Measurements from ENCODE around the gene HTR4.

HTR4 gene, protein sequence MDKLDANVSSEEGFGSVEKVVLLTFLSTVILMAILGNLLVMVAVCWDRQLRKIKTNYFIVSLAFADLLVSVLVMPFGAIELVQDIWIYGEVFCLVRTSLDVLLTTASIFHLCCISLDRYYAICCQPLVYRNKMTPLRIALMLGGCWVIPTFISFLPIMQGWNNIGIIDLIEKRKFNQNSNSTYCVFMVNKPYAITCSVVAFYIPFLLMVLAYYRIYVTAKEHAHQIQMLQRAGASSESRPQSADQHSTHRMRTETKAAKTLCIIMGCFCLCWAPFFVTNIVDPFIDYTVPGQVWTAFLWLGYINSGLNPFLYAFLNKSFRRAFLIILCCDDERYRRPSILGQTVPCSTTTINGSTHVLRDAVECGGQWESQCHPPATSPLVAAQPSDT

DNA sequence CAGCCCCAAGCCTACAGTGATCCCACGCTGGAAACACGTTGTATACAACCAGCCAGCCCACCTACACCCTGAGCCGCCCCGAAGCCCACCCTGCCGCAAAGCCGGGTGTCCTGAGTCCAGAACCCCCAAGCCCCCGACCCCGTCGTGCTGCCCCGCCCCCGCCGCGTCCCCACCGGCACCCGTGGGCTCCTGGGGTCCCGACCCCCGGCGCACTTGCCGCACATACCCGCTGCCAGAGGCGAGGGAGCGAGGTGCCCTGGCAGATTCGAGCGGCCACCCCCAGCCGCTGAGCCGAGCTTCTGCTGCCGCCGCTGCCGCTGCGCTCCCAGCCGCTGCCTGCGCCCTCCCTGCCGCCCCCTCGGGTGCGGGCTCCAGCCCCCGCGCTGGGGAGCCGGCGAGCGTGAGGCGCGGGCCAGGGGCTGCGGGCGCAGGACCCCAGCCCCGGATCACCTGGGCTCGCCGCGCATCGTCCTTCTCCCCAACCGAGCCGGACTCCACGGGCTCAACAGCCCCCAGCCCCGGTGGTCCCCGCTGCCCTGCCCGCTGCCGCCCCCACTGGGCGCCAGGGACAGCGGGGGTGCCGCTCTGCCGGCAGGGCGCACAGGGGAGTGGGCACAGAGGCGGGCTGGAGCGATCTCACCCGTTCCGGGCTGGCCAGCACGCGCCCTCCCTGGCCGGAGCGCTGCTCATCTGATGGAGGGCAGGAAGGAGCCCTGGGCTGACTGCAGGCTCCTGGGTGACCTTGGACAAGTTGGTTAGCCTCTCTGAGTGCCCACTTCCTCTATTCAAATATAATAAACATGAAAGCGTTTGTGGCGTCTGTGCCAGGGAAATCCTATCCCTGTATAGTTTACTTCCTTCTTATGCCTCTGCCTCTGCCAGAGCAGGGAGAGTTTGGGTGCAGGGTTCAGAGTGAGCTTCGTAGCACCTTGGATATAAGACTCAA is at the start of gene HTR4:
TSS of gene HTR4 (minus strand) at position 692 of the 946 bp plus-strand sequence. CDS start 17,513 bp downstream, outside the sequence.
- ATAC-seq (peak; percentile 42), DNase-seq (ENCODE audit: low spot score in 2 of 2) (no peak)
- H3K27ac Mint-ChIP-seq: no peak within 1 kb of the TSS
- H3K9me3 Mint-ChIP-seq: no peaks in the 10 kb centered on the region
- H3K4me3 Mint-ChIP-seq: no peak within 1 kb of the TSS
- H3K36me3 Mint-ChIP-seq: no peaks in the 10 kb centered on the region
- no peaks in the 10 kb centered on the region for H3K4me1 Mint-ChIP-seq

DNA sequence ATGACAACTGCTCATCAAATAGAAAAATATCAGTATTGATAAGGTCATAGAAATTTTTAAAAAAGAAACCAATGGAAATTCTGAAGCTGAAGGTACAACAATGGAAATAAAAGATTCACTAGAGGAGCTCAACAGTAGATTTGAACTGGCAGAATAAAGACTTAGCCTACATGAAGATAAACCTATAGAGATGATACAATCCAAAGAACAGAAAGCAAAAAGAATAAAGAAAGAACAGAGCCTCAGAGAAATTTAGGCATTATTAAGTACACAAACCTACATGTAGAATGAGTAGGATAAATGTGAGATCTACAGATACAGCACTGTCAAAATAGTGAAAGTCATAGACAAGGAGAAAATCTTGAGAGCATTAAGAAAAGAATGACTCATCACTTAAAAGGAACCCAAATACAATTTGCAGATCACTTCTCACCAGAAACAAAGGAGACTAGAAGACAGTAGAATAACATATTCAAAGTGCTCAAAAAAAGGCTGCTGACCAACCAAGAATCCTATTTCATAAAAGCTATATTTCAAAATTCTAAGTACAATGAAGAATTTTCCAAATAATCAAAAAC is 47.8 kb upstream of the HTR4 start:
- Mint-ChIP-seq H3K36me3 (no peaks in the 10 kb centered on the region), H3K4me1 (peaks cover 5% of the 10 kb centered on the region), H3K9me3 (peaks cover 9% of the 10 kb centered on the region), H3K27ac (no peak overlapping the region), H3K4me3 (no peak overlapping the region)
- ATAC-seq: no peak
- DNase-seq (ENCODE audit: low spot score in 2 of 2): no peak

DNA sequence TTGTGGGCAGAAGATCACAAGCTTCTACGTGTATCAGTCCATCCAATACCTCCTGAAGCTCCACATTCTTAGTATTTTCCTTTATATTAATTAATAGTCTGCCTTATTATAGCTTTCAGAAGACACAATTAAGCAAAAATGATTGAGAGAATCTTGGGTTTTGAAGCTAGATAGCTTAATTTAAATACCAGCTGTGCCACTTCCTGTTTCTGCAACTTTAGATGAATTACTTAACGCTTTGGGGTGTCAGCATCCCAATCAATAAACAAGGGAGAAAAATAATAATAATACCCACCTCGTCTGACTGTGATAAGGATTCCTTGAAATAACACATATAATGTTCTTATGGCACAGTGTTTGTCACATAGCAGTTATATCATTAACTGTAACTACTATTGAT is 44.7 kb upstream of the HTR4 start:
- ATAC-seq (no peak), DNase-seq (ENCODE audit: low spot score in 2 of 2) (no peak)
- peaks cover 9% of the 10 kb centered on the region for H3K9me3 Mint-ChIP-seq
- H3K27ac Mint-ChIP-seq: no peak overlapping the region
- no peaks in the 10 kb centered on the region for H3K36me3 Mint-ChIP-seq
- peaks cover 5% of the 10 kb centered on the region for H3K4me1 Mint-ChIP-seq
- H3K4me3 Mint-ChIP-seq: no peak overlapping the region

DNA sequence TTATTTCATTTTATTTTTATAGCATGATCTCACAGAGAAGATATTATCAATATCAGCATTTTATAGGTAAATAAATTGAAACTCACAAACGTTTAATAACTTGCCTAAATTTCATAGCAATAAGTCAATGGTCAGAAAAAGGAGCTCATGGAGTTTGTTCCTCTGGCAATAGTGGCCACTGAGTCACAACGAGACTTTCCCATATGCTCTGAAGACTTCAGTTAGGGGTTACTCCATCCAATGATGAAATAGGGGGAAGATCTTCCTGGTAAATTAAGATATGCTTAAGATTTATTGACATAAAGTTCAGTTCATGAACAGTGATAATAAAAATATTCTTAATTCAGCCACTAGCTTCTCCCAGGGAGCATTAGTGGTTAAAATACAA is 43.5 kb upstream of the HTR4 start:
- Mint-ChIP-seq H3K4me1 (peaks cover 5% of the 10 kb centered on the region), H3K27ac (no peak overlapping the region), H3K4me3 (no peak overlapping the region), H3K36me3 (no peaks in the 10 kb centered on the region), H3K9me3 (peaks cover 9% of the 10 kb centered on the region)
- DNase-seq (ENCODE audit: low spot score in 2 of 2): no peak
- no peak for ATAC-seq

DNA sequence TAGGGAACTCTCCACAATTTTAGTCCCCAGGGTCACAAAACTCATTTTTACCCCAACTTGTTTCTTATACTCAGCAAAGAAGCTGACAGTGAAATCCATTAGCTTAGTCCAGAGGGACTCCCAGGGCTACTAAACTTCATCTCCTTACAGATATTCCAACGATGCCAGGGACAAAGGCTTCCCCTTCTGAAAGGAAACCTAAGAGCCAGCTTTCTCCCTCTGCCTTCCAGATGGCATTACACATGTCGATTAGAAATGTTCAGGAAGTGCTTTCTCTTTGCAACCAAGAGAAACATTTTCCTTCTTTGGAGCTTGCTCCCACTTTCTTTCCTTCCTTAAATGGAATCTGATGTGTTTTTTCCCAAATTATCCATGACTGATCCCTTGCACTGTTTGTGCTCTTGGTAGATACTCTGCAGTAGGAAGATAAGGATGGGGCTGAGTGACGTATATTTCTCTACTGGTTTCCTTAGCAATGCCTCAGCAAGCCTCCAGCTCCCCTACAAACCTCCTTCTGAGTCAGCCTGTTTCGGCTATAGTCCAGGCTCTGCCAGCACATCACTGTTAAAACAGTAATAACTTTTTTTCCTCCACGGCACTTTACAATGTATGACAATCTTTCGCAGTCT is 43.0 kb upstream of the HTR4 start:
- H3K9me3 Mint-ChIP-seq: peaks cover 7% of the 10 kb centered on the region
- ATAC-seq (peak; percentile 73), DNase-seq (ENCODE audit: low spot score in 2 of 2) (no peak)
- H3K36me3 Mint-ChIP-seq: no peaks in the 10 kb centered on the region
- peaks cover 5% of the 10 kb centered on the region for H3K4me1 Mint-ChIP-seq
- H3K4me3 Mint-ChIP-seq: no peak overlapping the region
- H3K27ac Mint-ChIP-seq: no peak overlapping the region

DNA sequence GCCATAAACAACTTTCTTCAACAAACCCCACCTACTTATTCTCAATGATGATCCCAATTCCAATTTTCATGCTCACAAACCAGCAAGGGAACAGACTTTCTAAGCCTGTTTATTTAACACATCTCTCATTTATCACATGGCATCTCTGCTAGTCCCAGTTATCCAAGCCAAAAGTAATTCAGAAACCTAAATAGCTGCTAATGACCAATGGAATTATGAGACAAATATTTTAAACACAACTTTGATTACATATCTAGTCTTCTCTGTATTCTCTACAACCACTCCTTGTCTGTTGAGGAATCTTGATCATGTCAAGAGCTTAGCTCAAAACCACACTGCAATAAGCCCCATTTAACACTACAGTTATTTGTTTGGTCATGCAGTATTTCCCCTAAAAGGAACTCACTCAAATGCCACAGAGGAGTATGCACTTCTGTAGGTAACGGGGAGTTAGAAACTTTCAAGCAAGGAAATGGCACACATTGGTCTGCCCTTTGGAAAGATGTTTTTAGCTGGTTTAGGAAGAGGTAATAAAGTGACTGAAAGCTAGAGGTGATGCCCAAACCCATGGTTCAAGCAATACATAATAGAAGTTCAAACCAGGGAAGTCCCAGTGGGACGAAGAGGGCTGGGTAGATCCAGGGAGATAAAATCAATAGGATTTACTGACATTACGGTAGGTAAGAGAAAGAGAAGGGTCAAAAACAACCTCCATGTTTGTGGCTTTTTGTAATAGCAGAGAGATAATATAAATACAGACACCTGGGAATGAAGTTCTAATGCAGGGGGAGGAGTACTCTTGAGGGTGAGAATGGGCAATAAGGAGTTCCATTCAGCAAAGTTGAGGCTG is 42.1 kb upstream of the HTR4 start:
- Mint-ChIP-seq H3K9me3 (peaks cover 1% of the 10 kb centered on the region), H3K36me3 (no peaks in the 10 kb centered on the region), H3K4me3 (no peak overlapping the region), H3K4me1 (peaks cover 5% of the 10 kb centered on the region), H3K27ac (no peak overlapping the region)
- ATAC-seq (no peak), DNase-seq (ENCODE audit: low spot score in 2 of 2) (no peak)

DNA sequence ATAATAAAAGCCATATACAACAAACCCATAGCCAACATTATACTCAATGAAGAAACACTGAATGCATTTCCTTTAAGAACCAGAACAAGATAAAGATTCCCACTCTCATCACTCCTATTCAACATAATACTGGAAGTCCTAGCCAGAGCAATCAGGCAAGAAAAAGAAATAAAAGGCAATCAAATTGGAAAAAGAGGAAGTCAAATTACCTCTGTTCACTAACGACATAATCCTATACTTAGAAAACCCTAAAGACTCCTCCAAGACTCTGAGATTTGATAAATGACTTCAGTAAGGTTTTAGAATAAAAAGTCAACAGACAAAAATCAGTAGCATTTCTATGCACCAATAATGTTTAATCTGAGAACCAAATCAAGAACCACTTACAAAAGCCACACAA is 36.6 kb upstream of the HTR4 start:
- H3K36me3 Mint-ChIP-seq: no peaks in the 10 kb centered on the region
- no peak for ATAC-seq
- peaks cover 5% of the 10 kb centered on the region for H3K9me3 Mint-ChIP-seq
- no peak overlapping the region for H3K4me3 Mint-ChIP-seq
- no peak for DNase-seq (ENCODE audit: low spot score in 2 of 2)
- H3K27ac Mint-ChIP-seq: no peak overlapping the region
- H3K4me1 Mint-ChIP-seq: no peaks in the 10 kb centered on the region

DNA sequence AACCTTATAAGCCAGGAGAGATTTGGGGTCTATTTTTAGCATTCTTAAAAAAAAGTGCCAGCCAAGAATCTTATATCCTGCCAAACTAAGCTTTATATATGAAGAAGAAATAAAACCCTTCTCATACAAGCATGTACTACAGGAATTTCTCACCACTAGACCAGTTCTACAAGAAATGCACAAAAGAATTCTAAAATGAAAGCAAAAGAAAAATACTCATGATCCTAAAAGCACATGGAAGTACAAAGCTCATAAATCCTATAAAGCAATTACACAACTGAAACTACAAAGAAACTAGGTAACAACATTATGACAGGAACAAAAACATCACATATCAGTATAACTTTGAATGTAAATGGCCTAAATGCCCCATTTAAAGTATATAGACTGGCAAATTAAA is 34.5 kb upstream of the HTR4 start:
- Mint-ChIP-seq H3K9me3 (peaks cover 5% of the 10 kb centered on the region), H3K36me3 (no peaks in the 10 kb centered on the region), H3K4me3 (no peak overlapping the region), H3K4me1 (peaks cover 5% of the 10 kb centered on the region), H3K27ac (no peak overlapping the region)
- no peak for ATAC-seq
- no peak for DNase-seq (ENCODE audit: low spot score in 2 of 2)

DNA sequence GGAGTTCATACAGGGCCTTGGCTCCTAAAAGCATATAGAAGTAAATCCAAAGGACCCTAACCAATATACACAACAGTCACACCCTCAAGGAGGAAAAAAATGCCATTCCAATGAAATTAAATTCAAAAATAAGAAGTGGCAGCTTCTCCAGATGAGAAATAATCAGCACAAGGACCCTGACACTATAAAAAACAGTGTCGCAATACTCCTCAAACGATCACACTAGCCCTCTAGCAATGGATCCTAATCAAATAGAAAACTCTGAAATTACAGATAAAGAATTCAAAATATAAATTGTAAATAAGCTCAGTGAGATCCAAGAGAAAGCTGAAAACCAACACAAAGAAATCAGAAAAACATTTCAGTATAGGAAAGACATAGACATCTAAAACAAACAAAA is 33.5 kb upstream of the HTR4 start:
- ATAC-seq (no peak), DNase-seq (ENCODE audit: low spot score in 2 of 2) (no peak)
- Mint-ChIP-seq H3K4me3 (no peak overlapping the region), H3K4me1 (peaks cover 5% of the 10 kb centered on the region), H3K9me3 (peaks cover 5% of the 10 kb centered on the region), H3K36me3 (no peaks in the 10 kb centered on the region), H3K27ac (no peak overlapping the region)

DNA sequence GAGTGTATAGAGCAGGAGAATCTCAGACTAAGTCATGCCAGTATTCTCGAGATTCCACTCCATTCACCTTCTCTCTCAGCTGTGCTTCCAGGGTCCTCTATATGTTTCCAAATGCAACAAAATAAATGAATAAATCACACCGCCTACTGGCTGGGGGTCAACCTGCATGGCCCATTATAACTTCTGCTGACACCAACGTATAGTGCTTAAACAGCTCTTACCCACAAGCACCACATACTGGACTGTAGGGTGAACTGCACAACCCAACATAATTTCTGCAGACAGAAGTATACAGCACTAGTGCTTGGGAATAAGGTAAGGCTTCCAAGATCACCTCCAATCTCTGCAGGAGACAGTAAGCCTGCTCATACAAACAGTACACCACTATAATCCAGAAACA is 33.1 kb upstream of the HTR4 start:
- peaks cover 5% of the 10 kb centered on the region for H3K9me3 Mint-ChIP-seq
- H3K4me1 Mint-ChIP-seq: peaks cover 5% of the 10 kb centered on the region
- H3K36me3 Mint-ChIP-seq: no peaks in the 10 kb centered on the region
- no peak overlapping the region for H3K4me3 Mint-ChIP-seq
- H3K27ac Mint-ChIP-seq: no peak overlapping the region
- DNase-seq (ENCODE audit: low spot score in 2 of 2): no peak
- peak; percentile 74 for ATAC-seq

DNA sequence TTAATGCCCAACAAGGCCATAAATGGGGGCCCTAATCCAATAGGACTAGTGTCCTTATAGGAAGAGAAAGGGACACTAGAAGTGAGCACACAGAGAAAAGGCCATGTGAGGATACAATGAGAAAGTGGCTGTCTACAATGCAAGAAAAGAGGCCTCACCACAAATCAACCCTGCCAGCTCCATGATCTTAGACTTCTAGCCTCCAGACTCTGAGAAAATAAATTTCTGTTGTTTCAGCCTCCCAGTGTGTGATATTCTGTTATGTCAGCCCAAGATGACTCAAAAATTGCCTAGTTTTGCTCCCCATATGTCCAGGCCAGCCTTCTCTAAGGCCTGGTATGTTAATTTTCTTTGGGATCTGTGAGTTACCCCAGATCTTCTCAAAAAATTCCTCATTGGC is 32.3 kb upstream of the HTR4 start:
- Mint-ChIP-seq H3K4me1 (peaks cover 5% of the 10 kb centered on the region), H3K9me3 (peaks cover 5% of the 10 kb centered on the region), H3K4me3 (no peak overlapping the region), H3K27ac (no peak overlapping the region), H3K36me3 (no peaks in the 10 kb centered on the region)
- ATAC-seq (no peak), DNase-seq (ENCODE audit: low spot score in 2 of 2) (no peak)

DNA sequence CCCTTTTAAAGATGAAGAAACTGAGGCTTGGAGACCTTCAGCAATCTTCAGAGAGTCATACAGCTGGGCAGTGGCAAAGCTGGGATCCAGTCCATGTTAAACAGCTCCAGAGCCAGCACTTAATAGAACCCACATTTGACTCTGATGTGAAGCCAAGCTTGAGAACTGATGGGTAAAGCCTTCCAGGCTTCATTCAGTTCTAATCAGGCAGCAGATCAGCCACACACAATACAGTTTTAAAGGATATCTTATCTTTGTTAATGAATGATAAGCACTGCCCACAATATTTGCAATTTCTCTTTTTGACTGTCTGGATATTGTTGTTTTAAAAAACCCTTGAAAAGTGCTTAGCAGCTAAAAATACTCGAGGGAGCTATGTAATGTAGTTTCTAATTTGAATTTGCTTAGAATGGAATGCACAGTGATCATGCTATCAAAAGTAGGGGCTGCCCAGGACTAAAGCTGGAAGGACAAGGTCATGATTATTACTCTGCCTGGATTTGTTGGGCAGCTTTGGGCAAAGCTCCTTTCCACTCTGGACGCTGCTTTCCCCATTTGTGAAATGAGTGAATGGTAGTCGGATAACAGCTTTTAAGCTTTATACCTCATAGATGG is 31.3 kb upstream of the HTR4 start:
- ATAC-seq: no peak
- H3K4me3 Mint-ChIP-seq: no peak overlapping the region
- no peaks in the 10 kb centered on the region for H3K36me3 Mint-ChIP-seq
- peaks cover 5% of the 10 kb centered on the region for H3K9me3 Mint-ChIP-seq
- peaks cover 5% of the 10 kb centered on the region for H3K4me1 Mint-ChIP-seq
- H3K27ac Mint-ChIP-seq: no peak overlapping the region
- no peak for DNase-seq (ENCODE audit: low spot score in 2 of 2)

DNA sequence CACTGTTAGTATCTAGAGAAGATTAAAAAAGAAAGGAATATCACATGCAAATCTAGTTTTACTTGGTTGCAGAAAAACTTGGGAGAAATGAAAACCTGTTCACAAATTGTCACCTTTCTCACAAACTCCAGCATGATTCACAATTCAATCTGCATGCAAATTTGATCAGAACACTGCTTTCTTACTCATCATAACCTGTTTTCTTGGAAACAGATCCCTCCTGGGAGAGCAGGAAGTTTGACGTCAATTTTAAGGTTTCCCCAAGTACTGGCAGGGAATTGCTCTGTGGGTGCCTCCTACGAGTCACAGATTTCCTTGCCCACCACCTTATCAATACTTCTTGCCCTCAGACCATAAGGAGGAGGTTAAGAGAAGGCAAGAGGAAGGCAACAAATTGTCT is 30.2 kb upstream of the HTR4 start:
- Mint-ChIP-seq H3K9me3 (peaks cover 5% of the 10 kb centered on the region), H3K4me1 (peaks cover 5% of the 10 kb centered on the region), H3K36me3 (no peaks in the 10 kb centered on the region), H3K27ac (no peak overlapping the region), H3K4me3 (no peak overlapping the region)
- DNase-seq (ENCODE audit: low spot score in 2 of 2) (no peak), ATAC-seq (no peak)

DNA sequence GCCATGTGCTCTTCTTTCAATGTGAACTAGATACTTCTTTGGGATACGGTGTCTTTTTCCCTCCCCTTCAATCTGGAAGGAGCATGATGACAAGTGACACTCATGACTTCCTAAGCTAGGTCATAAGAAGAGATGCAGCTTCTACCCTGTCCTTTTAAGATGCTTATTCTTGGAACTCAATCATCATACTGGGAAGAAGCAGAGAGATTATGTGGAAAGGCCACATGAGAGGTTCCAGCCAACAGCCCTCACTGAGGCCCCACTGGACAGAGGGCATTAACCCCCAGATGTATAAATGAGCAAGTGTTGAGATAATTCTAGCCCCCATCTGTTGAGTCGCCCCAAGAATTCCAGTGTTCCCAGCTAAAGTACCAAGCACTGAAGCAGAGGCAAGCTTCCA is 29.3 kb upstream of the HTR4 start:
- H3K4me3 Mint-ChIP-seq: no peak overlapping the region
- ATAC-seq (no peak), DNase-seq (ENCODE audit: low spot score in 2 of 2) (no peak)
- peaks cover 5% of the 10 kb centered on the region for H3K4me1 Mint-ChIP-seq
- no peak overlapping the region for H3K27ac Mint-ChIP-seq
- H3K36me3 Mint-ChIP-seq: no peaks in the 10 kb centered on the region
- H3K9me3 Mint-ChIP-seq: peaks cover 5% of the 10 kb centered on the region
